ENCODE data around the gene NUPR1.

- TF ChIP-seq CTCF (conservative IDR thresholded peaks at IDR 0.05 in 1 of 2, IDR thresholded peaks at IDR 0.05 in 1 of 2; ENCODE audit: extremely low read depth in 1 of 2, insufficient read depth in 1 of 2, low read depth in 1 of 2, low read length in 2 of 2) (no peak), EZH2 (IDR thresholded peaks at IDR 0.05; ENCODE audit: borderline replicate concordance, low read length) (no peak)
Measured at GRCh38 chr16:28548306-28548802, 9.6 kb upstream of the NUPR1 start.

Data from mammary epithelial cell (primary cell).